22Rv1 (cell line): Measurements from ENCODE around the gene SEPTIN12.

Experiments used
- CTCF ChIP-seq: fragments of 450-650 bp; IDR thresholded peaks from 2 replicates; pipeline ENCODE4 v1.5.1; 2017; ENCODE audit warnings: mild to moderate bottlenecking
- ZFX ChIP-seq: fragments of 450-650 bp; IDR thresholded peaks from 2 replicates; pipeline ENCODE4 v1.6.1; 2017; ENCODE audit warnings: antibody characterized with exemption, borderline replicate concordance

DNA sequence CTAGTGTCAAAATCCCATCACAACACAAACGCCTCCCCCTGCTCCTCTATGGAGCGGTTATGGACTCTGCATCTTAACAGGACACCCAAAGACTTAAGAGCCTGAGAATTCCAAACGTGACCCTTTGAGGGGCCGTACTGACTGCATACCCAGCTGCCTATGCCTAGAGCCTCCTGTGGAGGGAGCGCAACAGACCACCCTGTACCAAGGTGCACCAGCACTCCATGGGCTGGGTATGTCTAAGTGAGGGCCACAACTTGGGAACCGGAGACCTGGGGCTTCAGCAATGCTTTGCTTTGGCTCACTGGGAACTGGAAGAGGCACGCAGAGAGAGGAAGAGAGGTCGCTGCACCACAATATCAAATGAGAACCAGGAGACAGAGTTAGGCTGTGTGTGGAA is 59.5 kb downstream of the SEPTIN12 start:
- TF ChIP-seq CTCF, result no peak
- TF ChIP-seq ZFX, result no peak
